K562 (cell line): ENCODE measurements around the gene MMP15. TPM values are rescaled to one million over a fixed set of nuclear protein-coding genes. Genes with fewer than 3 reads are reported as not detected.

ENCODE experiments used
- ATAC-seq: fragments of 200-7000 bp; cut with Tn5 transposase; 3 replicates; pipeline ENCODE4 v1.9.1; 2020; ENCODE audit warnings: moderate library complexity
- BruUV-seq: library from RNA; stranded (reverse); fragments of 400-500 nt; replicated peaks from 2 replicates; lab custom pipeline; 2021; lab: Mats Ljungman, UMichigan
- CTCF ChIA-PET: fragments of 300-600 bp; formaldehyde crosslinking; extraction: SDS; loops from one replicate; lab custom pipeline; 2021; ENCODE audit warnings: low intra/inter-chr PET ratio; lab: Yijun Ruan, JAX
- POLR2A ChIA-PET: fragments of 300-600, 350-650 bp; sonication (Branson Sonifier 250); formaldehyde crosslinking; extraction: SDS; loops from one replicate; lab custom pipeline; 2021; ENCODE audit warnings: antibody characterized with exemption, inconsistent platforms; lab: Yijun Ruan, JAX
- DNase-seq, 4 experiments: peaks; one replicate each; pipeline versions ENCODE4 v3.0.0 to v3.0.0-alpha.2; 2011 to 2018; ENCODE audit warnings: low spot score in 3 of 4, mixed read lengths in 3 of 4; ENCODE audit errors: extremely low read depth in 1 of 4
- FAIRE-seq: peaks from 2 replicates; lab custom pipeline; 2011; peaks lifted over from hg19 to GRCh38; lab: Jason Lieb, UNC
- H2AFZ ChIP-seq: 2 replicates; pipeline ENCODE4 v1.6.0; 2011; ENCODE audit warnings: low read depth, low read length, control low read depth, inconsistent platforms
- H3K27ac ChIP-seq: fragments of 200-600 bp; 3 replicates; pipeline ENCODE4 v1.8.0; 2011; ENCODE audit warnings: low read depth, mild to moderate bottlenecking, control low read depth, inconsistent platforms, low read length, moderate library complexity, mixed read lengths; ENCODE audit errors: extremely low read depth
- H3K27me3 ChIP-seq, 2 experiments: fragments of 300-600 bp in 1 of 2; 2 replicates in 1 of 2; 3 replicates in 1 of 2; pipeline versions ENCODE4 v1.6.0 to v1.8.0; 2011; ENCODE audit warnings: inconsistent platforms in 2 of 2, low read length in 2 of 2, mild to moderate bottlenecking in 1 of 2, mixed read lengths in 1 of 2, moderate library complexity in 1 of 2; ENCODE audit not compliant: control insufficient read depth in 2 of 2, insufficient read depth in 2 of 2
- H3K36me3 ChIP-seq: fragments of 300-600 bp; 3 replicates; pipeline ENCODE4 v1.8.0; 2011; ENCODE audit warnings: mild to moderate bottlenecking, low read length, inconsistent platforms; ENCODE audit not compliant: control insufficient read depth, insufficient read depth
- H3K4me1 ChIP-seq, 2 experiments: fragments of 200-600 bp in 1 of 2; replicated peaks in 1 of 2; 2 replicates in 1 of 2; 3 replicates in 1 of 2; pipeline versions ENCODE4 v1.5.1 to v1.8.0; 2011; ENCODE audit warnings: inconsistent platforms in 2 of 2, low read length in 2 of 2, mild to moderate bottlenecking in 1 of 2, mixed read lengths in 1 of 2, moderate library complexity in 1 of 2; ENCODE audit not compliant: control insufficient read depth in 2 of 2, insufficient read depth in 2 of 2
- H3K4me2 ChIP-seq: 2 replicates; pipeline ENCODE4 v1.6.1; 2011; ENCODE audit warnings: low read length, control low read depth, inconsistent platforms, mixed read lengths; ENCODE audit not compliant: insufficient read depth
- H3K4me3 ChIP-seq: fragments of 200-600 bp; sonication (generic), shearing (Covaris generic); 2 replicates; pipeline ENCODE4 v1.5.1; 2016; ENCODE audit warnings: control low read depth, inconsistent platforms
- H3K79me2 ChIP-seq: fragments of 200-600 bp; 3 replicates; pipeline ENCODE4 v1.8.0; 2011; ENCODE audit warnings: low read length, inconsistent platforms; ENCODE audit not compliant: control insufficient read depth, insufficient read depth
- H3K9ac ChIP-seq, 2 experiments: 2 replicates each; pipeline versions ENCODE4 v1.6.0 to v1.6.1; 2011; ENCODE audit warnings: low read depth in 2 of 2, low read length in 2 of 2, control low read depth in 1 of 2, inconsistent platforms in 1 of 2, mild to moderate bottlenecking in 1 of 2, mixed read lengths in 1 of 2; ENCODE audit not compliant: insufficient read depth in 1 of 2
- H3K9me1 ChIP-seq: one replicate; pipeline ENCODE4 v1.6.0; 2011; ENCODE audit warnings: inconsistent platforms, mild to moderate bottlenecking, low read length, moderate library complexity; ENCODE audit not compliant: control insufficient read depth, insufficient read depth
- H3K9me3 ChIP-seq: replicated peaks from 2 replicates; pipeline ENCODE4 v1.5.1; 2011; ENCODE audit warnings: low read depth, low read length, inconsistent platforms; ENCODE audit not compliant: control insufficient read depth, insufficient read depth
- H4K20me1 ChIP-seq: replicated peaks from 2 replicates; pipeline ENCODE4 v1.6.1; 2011; ENCODE audit warnings: low read length, inconsistent platforms, mixed read lengths; ENCODE audit not compliant: control insufficient read depth, insufficient read depth
- BCOR ChIP-seq: fragments of 450-650 bp; IDR thresholded peaks from 2 replicates; pipeline ENCODE4 v1.6.1; 2016
- MIER1 ChIP-seq: fragments of 450-650 bp; IDR thresholded peaks from 2 replicates; pipeline ENCODE4 v1.6.1; 2016; ENCODE audit warnings: antibody characterized with exemption, mild to moderate bottlenecking, low read depth
- MLLT1 ChIP-seq, 2 experiments: fragments of 450-650 bp; IDR thresholded peaks; 2 replicates each; pipeline ENCODE4 v1.6.1; 2016
- NFE2 ChIP-seq: IDR thresholded peaks from 2 replicates; pipeline ENCODE4 v1.6.1; 2014; ENCODE audit warnings: antibody characterized with exemption, low read depth
- NR3C1 ChIP-seq: sonication (generic); formaldehyde crosslinking; IDR thresholded peaks from 2 replicates; pipeline ENCODE4 v1.8.1; 2022; ENCODE audit warnings: missing genetic modification reagents
- SNRNP70 ChIP-seq: fragments of 200-400 bp; formaldehyde crosslinking; optimal IDR thresholded peaks from 2 replicates; pipeline ENCODE3; 2017; ENCODE audit warnings: low read depth, low read length
- XRCC5 ChIP-seq: fragments of 200-400 bp; formaldehyde crosslinking; IDR thresholded peaks from 2 replicates; pipeline ENCODE4 v1.6.1; 2017; ENCODE audit warnings: low read depth, mild to moderate bottlenecking, low read length
- ZBTB17 ChIP-seq: fragments of 450-650 bp; formaldehyde crosslinking; IDR thresholded peaks from 2 replicates; pipeline ENCODE4 v1.4.0; 2020; ENCODE audit warnings: mild to moderate bottlenecking
- ZNF23 ChIP-seq: fragments of 250-450 bp; sonication (Bioruptor Pico); IDR thresholded peaks from 2 replicates; pipeline ENCODE4 v1.4.0; 2020; ENCODE audit warnings: mild to moderate bottlenecking
- WGBS: fragments of 100-300 bp; shearing (Covaris generic); methylation state at CpG from one replicate; pipeline ENCODE4 v1.1.6; 2016; ENCODE audit warnings: low coverage, mixed read lengths; ENCODE audit not compliant: insufficient coverage; ENCODE audit errors: missing lambda C conversion rate; 5-methylcytosine and 5-hydroxymethylcytosine counted together
- in situ Hi-C: fragments of 300-500 bp; cut with MboI; formaldehyde crosslinking; loops from 4 replicates; pipeline ENCODE4 v1.15.0; 2018; ENCODE audit warnings: inconsistent platforms, mixed read lengths
- intact Hi-C: fragments of 100-400 bp; cut with micrococcal nuclease; formaldehyde crosslinking; loops from 2 replicates; pipeline ENCODE4 v1.14.2; 2022
- polyA plus RNA-seq, 8 experiments: library from polyadenylated mRNA; depleted of rRNA in 4 of 8; stranded (reverse) in 5 of 8; unstranded in 3 of 8; fragments of >200 nt; fragmentation: Nextera tagmentation in 2 of 8; fragmentation: Illumina TruSeq in 1 of 8; extraction: Ambion mirVana in 2 of 8; extraction: Trizol in 1 of 8; gene quantifications; 2 replicates each; pipeline versions ENCODE4 v1.2.1 to v1.2.3, GENCODE V29; 2011 to 2014; ENCODE audit warnings: inconsistent platforms in 1 of 8, missing spikeins in 1 of 8
- total RNA-seq, 7 experiments: library from RNA; depleted of rRNA in 6 of 7; stranded (reverse); fragments of >200 nt in 6 of 7; fragmentation: Illumina TruSeq in 2 of 7; extraction: Trizol in 2 of 7; gene quantifications; 2 replicates each; pipeline versions ENCODE4 v1.2.1 to v1.2.3, GENCODE V29; 2011 to 2021; ENCODE audit warnings: low replicate concordance in 1 of 7

The MMP15 gene
- total and polyA plus RNA-seq, 9 of the 15 experiments (the other 6 are each of a cell fraction or from before 2014, with no cell fraction given), result 0.01 to 20.4 (median 5.5) TPM

- POLR2A ChIA-PET, result interaction anchor here (0.9 kb wide), 1 partner anchor 476 kb away, joined by 3 read pairs; no protein-coding TSS in a partner anchor
- FAIRE-seq (no peak), DNase-seq (no peak), ATAC-seq (no peak)
- Histone ChIP-seq H3K79me2 (peaks cover 3% of the 10 kb centered on the region; the same call in 1 of the 3 replicates), H3K27ac (no peak overlapping the region), H3K9me3 (no peaks in the 10 kb centered on the region), H2AFZ (no peak overlapping the region), H3K4me2 (no peak overlapping the region), H3K9ac (no peak overlapping the region), H3K4me3 (no peak overlapping the region), H3K36me3 (peaks cover 33% of the 10 kb centered on the region; the same call in 2 of the 3 replicates), H4K20me1 (peaks cover 17% of the 10 kb centered on the region), H3K4me1 (peaks cover 33 to 53% of the 10 kb centered on the region in 2 experiments), H3K9me1 (peaks cover 16% of the 10 kb centered on the region), H3K27me3 (no peaks in the 10 kb centered on the region)
- in situ Hi-C loops, result no loop called here
- intact Hi-C loops, result no loop called here
- CTCF ChIA-PET, result no interaction called here
- WGBS, result 70% methylated on average over 6 of the region's 6 CpGs
- TF ChIP-seq BCOR, result 0 out of 2 replicates have a peak, but pooled peaks have one; percentile 18
- no peak for TF ChIP-seq MIER1
- BruUV-seq, result no TSS peak
Measured at GRCh38 chr16:58036943-58037342, 11.4 kb downstream of the MMP15 start.

- Histone ChIP-seq H4K20me1 (peaks cover 17% of the 10 kb centered on the region), H3K4me2 (no peak overlapping the region), H3K9ac (peak overlapping the region in 1 of 2 experiments; percentile 22; a peak in 1 of 4 replicates), H3K27me3 (no peaks in the 10 kb centered on the region), H3K36me3 (peaks cover 34% of the 10 kb centered on the region; the same call in 2 of the 3 replicates), H3K4me3 (no peak overlapping the region), H3K9me1 (peaks cover 13% of the 10 kb centered on the region), H3K9me3 (no peaks in the 10 kb centered on the region), H2AFZ (no peak overlapping the region), H3K79me2 (peaks cover 3% of the 10 kb centered on the region; the same call in 1 of the 3 replicates), H3K4me1 (peaks cover 30 to 50% of the 10 kb centered on the region in 2 experiments), H3K27ac (no peak overlapping the region)
- ATAC-seq (no peak), DNase-seq (no peak), FAIRE-seq (no peak)
- WGBS, result 90% methylated on average over 16 of the region's 16 CpGs
- BruUV-seq, result no TSS peak
- CTCF ChIA-PET, result no interaction called here
- in situ Hi-C loops, result no loop called here
- POLR2A ChIA-PET, result no interaction called here
- intact Hi-C loops, result no loop called here
- peak in 1 of 2 experiments; percentile 64; a peak in 1 of 4 replicates for TF ChIP-seq MLLT1 (IDR thresholded peaks at IDR 0.05)
- TF ChIP-seq ZBTB17 (CRISPR knock-in tag), result peak; percentile 93
- TF ChIP-seq NFE2, result no peak
- TF ChIP-seq ZNF23, result peak; percentile 95
- no peak for TF ChIP-seq NR3C1
- no peak for TF ChIP-seq XRCC5
- TF ChIP-seq SNRNP70, result no peak
Measured at GRCh38 chr16:58037365-58038057, 12.0 kb downstream of the MMP15 start.
